Body of pancreas (tissue), 4 donors: ENCODE measurements around the gene ZNF839.

Experiments used
- CTCF ChIP-seq, 7 experiments: fragments of 450-650 bp in 4 of 7; fragments of 200-600 bp in 3 of 7; sonication (generic) in 3 of 7; IDR thresholded peaks; one replicate each; pipeline ENCODE4 v1.5.1; 2016 to 2019; ENCODE audit warnings: antibody characterized with exemption in 7 of 7
- POLR2A ChIP-seq, 3 donors: fragments of 450-650 bp; IDR thresholded peaks; one replicate each; pipeline ENCODE4 v1.6.1; 2016; ENCODE audit warnings: antibody characterized with exemption in 3 of 3, mild to moderate bottlenecking in 2 of 3

GRCh38 chr14:102304611-102305506, 14.7 kb upstream of the ZNF839 start, which contains the start of gene MOK:
- TF ChIP-seq POLR2A (IDR thresholded peaks at IDR 0.05) (peak in 2 of 3 donors; percentile 33 to 48), CTCF (IDR thresholded peaks at IDR 0.05) (peak in 1 of 7 experiments; percentile 25)
